ENCODE results near the gene ENTR1.
"Not testable (repeated sequence)": the region's sequence is repeated elsewhere in the genome, so short reads cannot be mapped to it uniquely, and the experiment has no call there.

Gene ENTR1

GRCh38 chr9:136438548-136439480, 28.4 kb upstream of the ENTR1 start:
- no peak for DNase-seq (ENCODE audit: low read depth, low spot score)

- no peak for DNase-seq (ENCODE audit: low read depth, low spot score)
Observed at GRCh38 chr9:136437839-136438547, 27.6 kb upstream of the ENTR1 start.

GRCh38 chr9:136437430-136437829, 27.0 kb upstream of the ENTR1 start:
- DNase-seq (ENCODE audit: low read depth, low spot score) = no peak

GRCh38 chr9:136436055-136436634, 25.7 kb upstream of the ENTR1 start:
- no peak for DNase-seq (ENCODE audit: low read depth, low spot score)

- DNase-seq (ENCODE audit: low read depth, low spot score) = no peak
Observed at GRCh38 chr9:136434580-136435169, 24.3 kb upstream of the ENTR1 start.

GRCh38 chr9:136433849-136434579, 23.6 kb upstream of the ENTR1 start:
- DNase-seq (ENCODE audit: low read depth, low spot score) = no peak

- DNase-seq (ENCODE audit: low read depth, low spot score) = no peak
Observed at GRCh38 chr9:136433043-136433715, 22.8 kb upstream of the ENTR1 start.

GRCh38 chr9:136432591-136432990, 22.2 kb upstream of the ENTR1 start:
- DNase-seq (ENCODE audit: low read depth, low spot score) = no peak

GRCh38 chr9:136431782-136432350, 21.5 kb upstream of the ENTR1 start:
- DNase-seq (ENCODE audit: low read depth, low spot score) = no peak

GRCh38 chr9:136430588-136431234, 20.3 kb upstream of the ENTR1 start:
- no peak for DNase-seq (ENCODE audit: low read depth, low spot score)

GRCh38 chr9:136429683-136430491, 19.5 kb upstream of the ENTR1 start:
- DNase-seq (ENCODE audit: low read depth, low spot score) = no peak

GRCh38 chr9:136429075-136429628, 18.7 kb upstream of the ENTR1 start:
- no peak for DNase-seq (ENCODE audit: low read depth, low spot score)

GRCh38 chr9:136426787-136427186, 16.4 kb upstream of the ENTR1 start:
- no peak for DNase-seq (ENCODE audit: low read depth, low spot score)

- DNase-seq (ENCODE audit: low read depth, low spot score) = not testable (repeated sequence)
Observed at GRCh38 chr9:136425367-136425766, 15.0 kb upstream of the ENTR1 start.

- DNase-seq (ENCODE audit: low read depth, low spot score) = no peak
Observed at GRCh38 chr9:136424750-136425362, 14.4 kb upstream of the ENTR1 start.

- DNase-seq (ENCODE audit: low read depth, low spot score) = no peak
Observed at GRCh38 chr9:136423432-136424146, 13.2 kb upstream of the ENTR1 start.

GRCh38 chr9:136422876-136423275, 12.5 kb upstream of the ENTR1 start:
- DNase-seq (ENCODE audit: low read depth, low spot score) = no peak

- DNase-seq (ENCODE audit: low read depth, low spot score) = no peak
Observed at GRCh38 chr9:136421791-136422190, 11.4 kb upstream of the ENTR1 start.
